ENCODE measurements around the gene ATXN7L3. TPM values are rescaled to one million over a fixed set of nuclear protein-coding genes. Genes with fewer than 3 reads are reported as not detected.

The ATXN7L3 gene
- total and polyA plus RNA-seq, 9 of the 15 experiments (the other 6 are each of a cell fraction or from before 2014, with no cell fraction given) = 0.62 to 66.1 (median 33.2) TPM

DNA sequence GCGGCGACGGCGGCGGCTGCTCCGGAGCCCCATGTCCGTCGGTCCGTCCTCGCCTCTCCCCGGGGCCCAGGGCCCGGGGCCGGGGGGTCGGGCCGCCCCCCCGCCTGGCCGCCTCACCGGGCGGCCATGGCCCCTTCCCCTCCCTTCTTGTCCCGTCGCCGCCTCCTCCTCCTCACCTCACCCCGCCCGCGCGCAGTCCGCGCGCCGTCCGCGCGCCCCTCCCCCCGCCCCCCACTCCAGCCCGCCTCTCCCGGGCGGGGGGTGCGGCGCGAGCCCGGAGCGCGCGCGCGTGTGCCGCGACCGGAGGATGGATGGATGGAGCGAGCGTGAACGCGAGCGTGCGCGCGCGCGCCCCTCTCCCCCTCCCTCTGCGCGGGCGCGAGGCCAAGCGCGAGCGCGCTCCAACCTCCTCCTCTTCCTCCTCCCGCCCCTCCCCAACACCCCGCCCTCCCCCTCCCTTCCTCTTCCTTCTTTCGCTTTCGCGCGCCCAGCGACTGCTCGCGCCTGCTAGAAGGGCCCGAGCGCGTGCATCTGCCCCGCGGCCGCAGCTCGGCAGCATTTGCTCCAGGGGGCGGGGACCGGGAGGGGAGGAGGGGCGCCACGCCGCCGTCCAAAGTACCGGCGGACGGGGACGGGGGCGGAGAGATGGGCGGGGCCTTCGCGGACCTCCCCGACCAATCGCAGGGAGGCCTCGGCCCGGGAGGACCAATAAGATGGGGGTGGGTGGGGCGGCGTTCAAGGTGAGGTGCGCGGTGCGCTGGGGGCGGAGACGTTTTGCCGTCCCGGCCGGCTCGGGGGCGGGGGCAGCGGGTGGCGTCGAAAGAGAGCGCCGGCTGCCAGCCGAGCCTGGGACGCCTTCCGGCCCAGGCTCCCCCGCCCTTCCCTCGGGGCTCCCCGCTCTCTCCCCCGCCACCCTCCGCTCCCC lies at the start of gene ATXN7L3 (continued):
- TF ChIP-seq MAZ (CRISPR knock-in tag; conservative IDR thresholded peaks at IDR 0.05 in 1 of 2, IDR thresholded peaks at IDR 0.05 in 1 of 2) = peak in 1 of 2 experiments; percentile 95; a peak in 3 of 4 replicates
- TF ChIP-seq SRSF1 (IDR thresholded peaks at IDR 0.05; ENCODE audit: low read depth, low read length) = no peak
- TF ChIP-seq, protein P1, sequence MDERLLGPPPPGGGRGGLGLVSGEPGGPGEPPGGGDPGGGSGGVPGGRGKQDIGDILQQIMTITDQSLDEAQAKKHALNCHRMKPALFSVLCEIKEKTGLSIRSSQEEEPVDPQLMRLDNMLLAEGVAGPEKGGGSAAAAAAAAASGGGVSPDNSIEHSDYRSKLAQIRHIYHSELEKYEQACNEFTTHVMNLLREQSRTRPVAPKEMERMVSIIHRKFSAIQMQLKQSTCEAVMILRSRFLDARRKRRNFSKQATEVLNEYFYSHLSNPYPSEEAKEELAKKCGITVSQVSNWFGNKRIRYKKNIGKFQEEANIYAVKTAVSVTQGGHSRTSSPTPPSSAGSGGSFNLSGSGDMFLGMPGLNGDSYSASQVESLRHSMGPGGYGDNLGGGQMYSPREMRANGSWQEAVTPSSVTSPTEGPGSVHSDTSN (CRISPR knock-in tag; IDR thresholded peaks at IDR 0.05; ENCODE audit: low read depth) = no peak
- TF ChIP-seq, protein P1 (tag; conservative IDR thresholded peaks at IDR 0.05; ENCODE audit: low read depth) = no peak
- TF ChIP-seq NBN (IDR thresholded peaks at IDR 0.05; ENCODE audit: low read depth) = no peak
- TF ChIP-seq PHF8 (IDR thresholded peaks at IDR 0.05; ENCODE audit: borderline replicate concordance, low read length) = peak; percentile 24; the same call in 1 of the 2 replicates
- no peak for TF ChIP-seq GABPB2 (CRISPR knock-in tag; conservative IDR thresholded peaks at IDR 0.05)
- TF ChIP-seq ETV5 (CRISPR knock-in tag; IDR thresholded peaks at IDR 0.05; ENCODE audit: low read depth) = no peak
- no peak for TF ChIP-seq CBFA2T2 (conservative IDR thresholded peaks at IDR 0.05)
- no peak for TF ChIP-seq PHTF2 (CRISPR knock-in tag; IDR thresholded peaks at IDR 0.05)
- no peak for TF ChIP-seq HMG20B (CRISPR knock-in tag; IDR thresholded peaks at IDR 0.05)
- no peak for TF ChIP-seq HDAC8 (tag; IDR thresholded peaks at IDR 0.05)
- TF ChIP-seq, protein P2, sequence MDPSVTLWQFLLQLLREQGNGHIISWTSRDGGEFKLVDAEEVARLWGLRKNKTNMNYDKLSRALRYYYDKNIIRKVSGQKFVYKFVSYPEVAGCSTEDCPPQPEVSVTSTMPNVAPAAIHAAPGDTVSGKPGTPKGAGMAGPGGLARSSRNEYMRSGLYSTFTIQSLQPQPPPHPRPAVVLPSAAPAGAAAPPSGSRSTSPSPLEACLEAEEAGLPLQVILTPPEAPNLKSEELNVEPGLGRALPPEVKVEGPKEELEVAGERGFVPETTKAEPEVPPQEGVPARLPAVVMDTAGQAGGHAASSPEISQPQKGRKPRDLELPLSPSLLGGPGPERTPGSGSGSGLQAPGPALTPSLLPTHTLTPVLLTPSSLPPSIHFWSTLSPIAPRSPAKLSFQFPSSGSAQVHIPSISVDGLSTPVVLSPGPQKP (CRISPR knock-in tag; IDR thresholded peaks at IDR 0.05) = no peak
- TF ChIP-seq, protein P3, sequence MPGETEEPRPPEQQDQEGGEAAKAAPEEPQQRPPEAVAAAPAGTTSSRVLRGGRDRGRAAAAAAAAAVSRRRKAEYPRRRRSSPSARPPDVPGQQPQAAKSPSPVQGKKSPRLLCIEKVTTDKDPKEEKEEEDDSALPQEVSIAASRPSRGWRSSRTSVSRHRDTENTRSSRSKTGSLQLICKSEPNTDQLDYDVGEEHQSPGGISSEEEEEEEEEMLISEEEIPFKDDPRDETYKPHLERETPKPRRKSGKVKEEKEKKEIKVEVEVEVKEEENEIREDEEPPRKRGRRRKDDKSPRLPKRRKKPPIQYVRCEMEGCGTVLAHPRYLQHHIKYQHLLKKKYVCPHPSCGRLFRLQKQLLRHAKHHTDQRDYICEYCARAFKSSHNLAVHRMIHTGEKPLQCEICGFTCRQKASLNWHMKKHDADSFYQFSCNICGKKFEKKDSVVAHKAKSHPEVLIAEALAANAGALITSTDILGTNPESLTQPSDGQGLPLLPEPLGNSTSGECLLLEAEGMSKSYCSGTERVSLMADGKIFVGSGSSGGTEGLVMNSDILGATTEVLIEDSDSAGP (CRISPR knock-in tag; IDR thresholded peaks at IDR 0.05) = no peak
- no peak for TF ChIP-seq ZEB2 (IDR thresholded peaks at IDR 0.05)
- no peak for TF ChIP-seq STAT5A (IDR thresholded peaks at IDR 0.05; ENCODE audit: borderline replicate concordance, low read length)
- no peak for TF ChIP-seq ZC3H4 (CRISPR knock-in tag; IDR thresholded peaks at IDR 0.05; ENCODE audit: borderline replicate concordance)
- no peak for TF ChIP-seq BRF1 (IDR thresholded peaks at IDR 0.05; ENCODE audit: borderline replicate concordance, extremely low read depth, insufficient read length)
- no peak for TF ChIP-seq ADNP (tag; IDR thresholded peaks at IDR 0.05)
- no peak for TF ChIP-seq ESRRB (CRISPR knock-in tag; IDR thresholded peaks at IDR 0.05; ENCODE audit: borderline replicate concordance)
- no peak for TF ChIP-seq CBX2 (IDR thresholded peaks at IDR 0.05; ENCODE audit: insufficient read depth, low read length, poor library complexity, severe bottlenecking)
- no peak for TF ChIP-seq NFE2L1 (tag; IDR thresholded peaks at IDR 0.05; ENCODE audit: borderline replicate concordance, low read depth)
- peak; percentile 74 for TF ChIP-seq NEUROD1 (IDR thresholded peaks at IDR 0.05; ENCODE audit: borderline replicate concordance, low read depth, low read length, partially characterized antibody)

Data from K562 (cell line).